Activated CD4-positive, alpha-beta T cell treated with anti-CD3 and anti-CD28 coated beads for 24 hours (primary cell): ENCODE data around the gene KCNE1.
"Not testable (repeated sequence)": the region's sequence is repeated elsewhere in the genome, so short reads cannot be mapped to it uniquely, and the experiment has no call there.

Experiments used
- DNase-seq, 2 donors: peaks; one replicate each; pipeline ENCODE4 v3.0.0-alpha.2; 2020; ENCODE audit warnings: low read depth in 2 of 2

Gene KCNE1

DNA sequence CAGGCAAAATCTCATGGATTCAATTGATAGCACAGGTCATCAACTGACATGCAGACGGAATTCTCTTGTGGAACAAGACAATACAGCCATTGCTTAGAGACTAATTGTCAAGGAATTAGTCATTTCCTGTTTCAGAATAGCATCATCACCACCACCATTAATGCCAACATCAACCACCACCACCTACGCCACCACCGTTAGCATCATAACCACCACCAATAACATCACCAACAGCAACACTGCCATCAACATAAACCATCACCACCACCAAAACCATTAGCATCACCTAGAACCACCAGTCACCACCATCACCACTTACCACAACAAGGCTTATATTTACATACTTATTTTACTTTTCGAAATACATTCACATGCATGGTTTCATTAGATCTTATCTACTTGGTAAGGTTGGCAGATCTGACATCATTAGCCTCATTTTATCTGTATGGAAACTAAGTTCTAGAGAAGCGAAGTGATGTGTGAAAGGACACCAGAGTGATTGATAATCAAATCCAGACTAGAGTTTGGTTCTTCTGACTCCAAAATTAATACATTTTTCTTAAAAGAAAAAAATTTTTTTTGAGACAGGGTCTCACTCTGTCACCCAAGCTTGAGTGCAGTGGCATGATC is 94.4 kb downstream of the KCNE1 start:
- not testable (repeated sequence) for DNase-seq

DNA sequence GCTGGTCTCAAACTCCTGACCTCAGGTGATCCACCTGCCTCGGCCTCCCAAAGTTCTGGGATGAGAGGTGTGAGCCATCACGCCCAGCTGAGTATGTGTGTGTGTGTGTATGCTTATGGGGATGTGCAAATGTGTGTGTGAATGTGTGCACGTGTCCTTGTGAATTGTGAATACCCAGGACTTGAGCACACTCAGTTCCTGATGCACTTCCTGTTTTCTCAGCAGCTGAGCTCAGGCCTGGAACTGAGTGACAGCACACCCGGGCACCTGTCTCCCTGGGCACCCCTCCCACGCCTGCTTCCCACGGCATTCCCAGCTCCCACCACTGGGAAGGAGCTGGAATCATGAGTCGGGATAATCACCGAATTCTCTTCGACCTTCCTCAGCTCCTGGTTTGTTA is 104.7 kb downstream of the KCNE1 start:
- DNase-seq: not testable (repeated sequence)

DNA sequence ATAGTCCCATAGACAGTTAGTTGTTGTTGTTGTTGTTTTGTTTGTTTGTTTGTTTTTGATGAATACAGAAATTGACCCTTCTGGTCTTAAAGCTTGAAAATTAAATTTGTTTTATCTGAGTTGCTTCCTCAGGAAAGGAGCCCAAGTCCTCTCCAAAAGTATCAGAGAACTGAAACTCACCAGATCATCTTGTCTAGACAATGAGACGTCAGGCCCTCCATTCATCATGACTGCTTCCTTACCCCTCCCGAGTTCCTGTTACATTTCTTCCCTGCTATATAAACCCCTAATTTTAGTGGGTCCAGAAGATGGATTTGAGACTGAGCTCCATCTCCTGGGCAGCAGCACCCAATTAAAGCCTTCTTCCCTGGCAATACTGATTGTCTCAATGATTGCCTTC is 105.3 kb downstream of the KCNE1 start:
- not testable (repeated sequence) for DNase-seq

DNA sequence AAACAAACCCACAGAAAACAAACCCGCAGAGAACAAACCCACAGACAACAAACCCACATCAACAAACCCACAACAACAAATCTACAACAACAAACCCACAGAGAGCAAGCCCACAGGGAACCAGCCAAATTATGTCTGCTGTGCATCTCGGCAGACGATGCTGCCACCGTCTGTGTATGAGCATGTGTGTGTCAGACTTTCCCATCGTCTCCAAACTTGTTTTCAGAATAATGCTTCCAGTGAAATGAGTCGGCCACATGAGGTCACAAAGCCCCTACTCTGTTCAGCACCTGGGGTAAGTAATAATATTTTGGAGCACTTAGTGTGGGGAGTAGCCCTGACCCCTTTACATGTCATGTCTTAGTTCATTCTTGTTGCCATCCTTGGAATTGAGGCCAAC is 105.9 kb downstream of the KCNE1 start:
- DNase-seq: not testable (repeated sequence)

DNA sequence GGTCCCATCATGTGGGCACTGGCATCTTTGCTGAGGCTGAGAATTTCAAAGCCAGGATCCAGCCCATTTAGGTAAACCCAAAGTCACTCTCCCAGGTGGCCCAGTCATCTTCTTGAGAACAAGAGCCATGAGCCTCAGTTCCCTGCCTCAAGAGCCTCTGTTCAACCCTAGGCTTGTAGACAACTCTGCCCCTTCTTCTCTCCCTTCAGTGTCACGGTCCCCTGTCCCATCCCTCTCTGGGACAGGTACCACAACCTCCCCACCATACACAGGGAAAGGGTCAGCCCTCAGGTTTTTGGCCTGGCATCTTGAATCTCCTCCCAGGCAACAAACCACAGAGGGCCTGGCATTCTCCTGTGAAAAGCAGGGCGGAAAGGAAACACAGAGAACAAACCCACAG is 106.3 kb downstream of the KCNE1 start:
- not testable (repeated sequence) for DNase-seq

- DNase-seq: not testable (repeated sequence)
Measured at GRCh38 chr21:34404742-34405141, 107.3 kb downstream of the KCNE1 start.

DNA sequence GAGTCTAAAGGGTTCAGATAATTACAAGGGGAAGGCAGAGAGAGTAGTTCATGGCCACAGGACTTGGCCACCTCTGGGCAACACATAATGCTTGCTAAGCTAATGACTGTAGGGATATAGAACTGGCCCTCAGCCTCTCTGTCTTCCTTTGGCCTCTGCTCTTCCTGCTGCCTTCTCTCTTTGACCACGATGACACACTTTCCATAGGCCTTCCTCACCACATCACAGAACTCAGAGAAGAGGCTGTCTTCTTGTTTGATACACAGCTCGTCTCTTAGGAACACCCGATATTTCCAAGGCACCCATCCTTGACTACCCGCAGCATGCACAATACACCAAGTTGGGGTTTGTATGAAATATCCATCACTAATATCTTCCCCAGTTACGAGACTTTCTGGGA is 111.5 kb downstream of the KCNE1 start:
- DNase-seq: not testable (repeated sequence)
